Panc1 (cell line): Measurements from ENCODE around the gene PEAK3. TPM values are rescaled to one million over a fixed set of nuclear protein-coding genes. Genes with fewer than 3 reads are reported as not detected.

Experiments used
- ATAC-seq: fragments of 200-7000 bp; cut with Tn5 transposase; 2 replicates; pipeline ENCODE4 v1.9.1; 2020; ENCODE audit warnings: mild to moderate bottlenecking, moderate library complexity
- BruUV-seq: library from RNA; stranded (reverse); fragments of 400-500 nt; replicated peaks from 2 replicates; lab custom pipeline; 2021; lab: Mats Ljungman, UMichigan
- CTCF ChIA-PET: fragments of 300-600 bp; sonication (Branson Sonifier 250); formaldehyde crosslinking; loops from one replicate; lab custom pipeline; 2022; ENCODE audit warnings: antibody characterized with exemption; lab: Charles Lee
- POLR2A ChIA-PET: fragments of 300-600 bp; sonication (Branson Sonifier 250); formaldehyde crosslinking; loops from one replicate; lab custom pipeline; 2022; ENCODE audit warnings: antibody characterized with exemption; lab: Charles Lee
- DNase-seq: peaks from one replicate; pipeline ENCODE4 v3.0.0-alpha.2; 2010; ENCODE audit warnings: low read depth, low spot score
- H3K27ac ChIP-seq: 2 replicates; pipeline ENCODE4 v1.5.1; 2011; ENCODE audit warnings: mild to moderate bottlenecking, low read length, inconsistent platforms
- H3K27me3 ChIP-seq: fragments of 200-500 bp; sonication (Bioruptor generic); 2 replicates; pipeline ENCODE4 v1.6.0; 2014; ENCODE audit warnings: low read length, inconsistent platforms; ENCODE audit not compliant: control insufficient read depth, insufficient read depth
- H3K36me3 ChIP-seq: fragments of 200-500 bp; sonication (Bioruptor generic); 2 replicates; pipeline ENCODE4 v1.5.1; 2014; ENCODE audit warnings: inconsistent platforms, mild to moderate bottlenecking, low read length, moderate library complexity; ENCODE audit not compliant: control insufficient read depth, insufficient read depth
- H3K4me1 ChIP-seq: 2 replicates; pipeline ENCODE4 v1.5.1; 2011; ENCODE audit warnings: inconsistent platforms, mild to moderate bottlenecking, low read length, moderate library complexity; ENCODE audit not compliant: control insufficient read depth, insufficient read depth
- H3K4me3 ChIP-seq, 2 experiments: 2 replicates each; pipeline ENCODE4 v1.5.1; 2011 to 2012; ENCODE audit warnings: low read depth in 2 of 2, low read length in 2 of 2, mild to moderate bottlenecking in 2 of 2, inconsistent platforms in 1 of 2, moderate library complexity in 1 of 2
- H3K9me3 ChIP-seq: fragments of 200-500 bp; sonication (Bioruptor generic); 2 replicates; pipeline ENCODE4 v1.5.1; 2014; ENCODE audit warnings: low read depth, mild to moderate bottlenecking, inconsistent platforms, low read length, moderate library complexity; ENCODE audit not compliant: control insufficient read depth, insufficient read depth
- CTCF ChIP-seq: fragments of 450-650 bp; IDR thresholded peaks from 2 replicates; pipeline ENCODE4 v1.5.1; 2017; ENCODE audit warnings: mild to moderate bottlenecking
- POLR2AphosphoS5 ChIP-seq: IDR thresholded peaks from 2 replicates; pipeline ENCODE4 v1.6.1; 2012; ENCODE audit warnings: mild to moderate bottlenecking, low read depth, low read length, moderate library complexity
- REST ChIP-seq, 2 experiments: IDR thresholded peaks; 2 replicates each; pipeline ENCODE4 v1.6.1; 2011 to 2012; ENCODE audit warnings: low read depth in 2 of 2, control low read depth in 1 of 2, low read length in 1 of 2, mild to moderate bottlenecking in 1 of 2, moderate library complexity in 1 of 2; ENCODE audit not compliant: insufficient read depth in 1 of 2
- SIN3A ChIP-seq: IDR thresholded peaks from 2 replicates; pipeline ENCODE4 v1.6.1; 2012; ENCODE audit warnings: low read depth, mild to moderate bottlenecking, low read length, moderate library complexity, borderline replicate concordance; ENCODE audit not compliant: insufficient read depth
- TCF7L2 ChIP-seq: IDR thresholded peaks from 2 replicates; pipeline ENCODE4 v1.6.1; 2011; ENCODE audit warnings: mild to moderate bottlenecking, low read depth, low read length, inconsistent platforms
- in situ Hi-C: cut with HindIII; loops from 2 replicates; pipeline ENCODE4 v1.10.0; 2016; ENCODE audit warnings: low sequenced_read_pairs, low pct_unique_long_range_greater_than_20kb
- intact Hi-C: fragments of 100-400 bp; cut with micrococcal nuclease; formaldehyde crosslinking; loops from one replicate; pipeline ENCODE4 v1.10.0; 2022; ENCODE audit not compliant: unreplicated experiment
- total RNA-seq: library from RNA; stranded (reverse); gene quantifications from one replicate; pipeline ENCODE4 v1.2.1, GENCODE V29; 2021; ENCODE audit not compliant: unreplicated experiment

Gene PEAK3
- total RNA-seq, 1 experiment from 2014 or later: not detected

GRCh38 chr19:2244486-2244885 lies 37.5 kb downstream of the PEAK3 start:
- Histone ChIP-seq H3K4me1 (peaks cover 26% of the 10 kb centered on the region), H3K9me3 (no peaks in the 10 kb centered on the region), H3K27me3 (no peaks in the 10 kb centered on the region), H3K36me3 (no peaks in the 10 kb centered on the region), H3K4me3 (no peak overlapping the region), H3K27ac (no peak overlapping the region)
- ChIA-PET CTCF (no interaction called here), POLR2A (no interaction called here)
- DNase-seq: no peak
- BruUV-seq: no TSS peak
- in situ Hi-C loops (no loop called here), intact Hi-C loops (no loop called here)
- TF ChIP-seq POLR2AphosphoS5 (no peak), CTCF (no peak), SIN3A (no peak), REST (IDR thresholded peaks at IDR 0.05; ENCODE audit: insufficient read depth in 1 of 2, low read depth in 2 of 2, low read length in 1 of 2) (no peak)
- no peak for ATAC-seq

- ChIA-PET CTCF (no interaction called here), POLR2A (no interaction called here)
- BruUV-seq: no TSS peak
- ATAC-seq (no peak), DNase-seq (no peak)
- Histone ChIP-seq H3K4me3 (no peak overlapping the region), H3K4me1 (peaks cover 26% of the 10 kb centered on the region), H3K27ac (no peak overlapping the region), H3K36me3 (no peaks in the 10 kb centered on the region), H3K27me3 (no peaks in the 10 kb centered on the region), H3K9me3 (no peaks in the 10 kb centered on the region)
- intact Hi-C loops (no loop called here), in situ Hi-C loops (no loop called here)
- TF ChIP-seq CTCF: no peak
- no peak for TF ChIP-seq POLR2AphosphoS5
- no peak for TF ChIP-seq TCF7L2
Observed at GRCh38 chr19:2244125-2244411, 37.9 kb downstream of the PEAK3 start.
